Liver (tissue), 3 donors: Measurements from ENCODE around the gene EGFLAM.

Experiments used
- ATF3 ChIP-seq: IDR thresholded peaks from 2 replicates; pipeline ENCODE4 v1.6.1; 2016; ENCODE audit warnings: antibody characterized with exemption
- CTCF ChIP-seq: fragments of 150-350 bp; IDR thresholded peaks from 2 replicates; pipeline ENCODE4 v1.5.1; 2017; ENCODE audit warnings: improper control_type of control experiment, low read depth, low read length; ENCODE audit not compliant: missing input control
- FOXA1 ChIP-seq: IDR thresholded peaks from 2 replicates; pipeline ENCODE4 v1.6.1; 2016; ENCODE audit warnings: antibody characterized with exemption
- GABPA ChIP-seq, 2 donors: IDR thresholded peaks in 1 of 2; conservative IDR thresholded peaks in 1 of 2; 2 replicates each; pipeline ENCODE4 v1.6.1; 2016; ENCODE audit warnings: antibody characterized with exemption in 2 of 2, mild to moderate bottlenecking in 1 of 2, moderate library complexity in 1 of 2
- HNF4A ChIP-seq, 2 donors: conservative IDR thresholded peaks; 2 replicates each; pipeline ENCODE4 v1.6.1; 2016; ENCODE audit warnings: antibody characterized with exemption in 2 of 2, mild to moderate bottlenecking in 2 of 2
- JUND ChIP-seq, 2 donors: IDR thresholded peaks; 2 replicates each; pipeline ENCODE4 v1.6.1; 2016; ENCODE audit warnings: antibody characterized with exemption in 2 of 2
- MAX ChIP-seq: IDR thresholded peaks from 2 replicates; pipeline ENCODE4 v1.6.1; 2016; ENCODE audit warnings: antibody characterized with exemption
- NR2F2 ChIP-seq: IDR thresholded peaks from 2 replicates; pipeline ENCODE4 v1.6.1; 2016; ENCODE audit warnings: antibody characterized with exemption
- RAD21 ChIP-seq, 2 donors: IDR thresholded peaks; 2 replicates each; pipeline ENCODE4 v1.6.1; 2016; ENCODE audit warnings: antibody characterized with exemption in 2 of 2, mild to moderate bottlenecking in 2 of 2
- RXRA ChIP-seq, 2 donors: IDR thresholded peaks; 2 replicates each; pipeline ENCODE4 v1.6.1; 2017 to 2018; ENCODE audit warnings: antibody characterized with exemption in 2 of 2, mild to moderate bottlenecking in 1 of 2
- SP1 ChIP-seq: IDR thresholded peaks from 2 replicates; pipeline ENCODE4 v1.6.1; 2018; ENCODE audit warnings: antibody characterized with exemption, mild to moderate bottlenecking
- TAF1 ChIP-seq: conservative IDR thresholded peaks from 2 replicates; pipeline ENCODE4 v1.6.1; 2016; ENCODE audit warnings: antibody characterized with exemption, mild to moderate bottlenecking
- TF ChIP-seq, protein P1 (sequence below): IDR thresholded peaks from 2 replicates; pipeline ENCODE4 v1.6.1; 2016; ENCODE audit warnings: antibody characterized with exemption
- donor health status: healthy.
- donor health status: healthy.

GRCh38 chr5:38291355-38291754 lies 33.0 kb downstream of the EGFLAM start:
- TF ChIP-seq ATF3 (no peak), CTCF (no peak), MAX (no peak), FOXA1 (no peak), HNF4A (conservative IDR thresholded peaks at IDR 0.05) (no peak), SP1 (no peak), NR2F2 (no peak), TAF1 (no peak), RAD21 (IDR thresholded peaks at IDR 0.05) (no peak), GABPA (IDR thresholded peaks at IDR 0.05 in 1 of 2, conservative IDR thresholded peaks at IDR 0.05 in 1 of 2) (no peak), JUND (IDR thresholded peaks at IDR 0.05) (no peak), RXRA (IDR thresholded peaks at IDR 0.05) (no peak)
- TF ChIP-seq, protein P1, sequence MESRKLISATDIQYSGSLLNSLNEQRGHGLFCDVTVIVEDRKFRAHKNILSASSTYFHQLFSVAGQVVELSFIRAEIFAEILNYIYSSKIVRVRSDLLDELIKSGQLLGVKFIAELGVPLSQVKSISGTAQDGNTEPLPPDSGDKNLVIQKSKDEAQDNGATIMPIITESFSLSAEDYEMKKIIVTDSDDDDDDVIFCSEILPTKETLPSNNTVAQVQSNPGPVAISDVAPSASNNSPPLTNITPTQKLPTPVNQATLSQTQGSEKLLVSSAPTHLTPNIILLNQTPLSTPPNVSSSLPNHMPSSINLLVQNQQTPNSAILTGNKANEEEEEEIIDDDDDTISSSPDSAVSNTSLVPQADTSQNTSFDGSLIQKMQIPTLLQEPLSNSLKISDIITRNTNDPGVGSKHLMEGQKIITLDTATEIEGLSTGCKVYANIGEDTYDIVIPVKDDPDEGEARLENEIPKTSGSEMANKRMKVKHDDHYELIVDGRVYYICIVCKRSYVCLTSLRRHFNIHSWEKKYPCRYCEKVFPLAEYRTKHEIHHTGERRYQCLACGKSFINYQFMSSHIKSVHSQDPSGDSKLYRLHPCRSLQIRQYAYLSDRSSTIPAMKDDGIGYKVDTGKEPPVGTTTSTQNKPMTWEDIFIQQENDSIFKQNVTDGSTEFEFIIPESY: no peak
